HepG2 (cell line): ENCODE measurements around the gene IDS. TPM values are rescaled to one million over a fixed set of nuclear protein-coding genes. Genes with fewer than 3 reads are reported as not detected.
A peak's percentile ranks its signal among the peaks of the same experiment; 100 is the strongest.

Experiments used
- FOXM1 ChIP-seq: sonication (generic); formaldehyde crosslinking; IDR thresholded peaks from 2 replicates; pipeline ENCODE4 v1.5.0; 2020; ENCODE audit warnings: missing genetic modification reagents
- HMG20A ChIP-seq: IDR thresholded peaks from 2 replicates; pipeline ENCODE4 v1.6.1; 2016; ENCODE audit warnings: borderline replicate concordance
- KDM2A ChIP-seq: sonication (generic); formaldehyde crosslinking; IDR thresholded peaks from 2 replicates; pipeline ENCODE4 v1.4.0; 2020; ENCODE audit warnings: low read depth, missing genetic modification reagents, borderline replicate concordance
- SIN3A ChIP-seq: IDR thresholded peaks from 2 replicates; pipeline ENCODE4 v1.6.1; 2011; ENCODE audit warnings: low read depth, mild to moderate bottlenecking, control low read depth, low read length, borderline replicate concordance
- SMAD3 ChIP-seq: sonication (generic); formaldehyde crosslinking; IDR thresholded peaks from 2 replicates; pipeline ENCODE4 v1.4.0; 2020; ENCODE audit warnings: missing genetic modification reagents
- STAG1 ChIP-seq: sonication (generic); formaldehyde crosslinking; IDR thresholded peaks from 2 replicates; pipeline ENCODE4 v1.4.0; 2020; ENCODE audit warnings: missing genetic modification reagents
- TSC22D2 ChIP-seq: sonication (generic); formaldehyde crosslinking; IDR thresholded peaks from 2 replicates; pipeline ENCODE4 v1.5.1; 2020; ENCODE audit warnings: missing genetic modification reagents, mild to moderate bottlenecking, borderline replicate concordance
- ZFYVE20 ChIP-seq: sonication (generic); formaldehyde crosslinking; IDR thresholded peaks from 2 replicates; pipeline ENCODE4 v1.8.0; 2023; ENCODE audit warnings: low read depth, mild to moderate bottlenecking, moderate library complexity, missing genetic modification reagents, borderline replicate concordance
- ZNF17 ChIP-seq: sonication (generic); formaldehyde crosslinking; IDR thresholded peaks from 2 replicates; pipeline ENCODE4 v1.5.0; 2020; ENCODE audit warnings: mild to moderate bottlenecking, missing genetic modification reagents
- ZNF33B ChIP-seq: sonication (generic); formaldehyde crosslinking; IDR thresholded peaks from 2 replicates; pipeline ENCODE4 v1.5.1; 2020; ENCODE audit warnings: mild to moderate bottlenecking, missing genetic modification reagents
- ZNF558 ChIP-seq: sonication (generic); formaldehyde crosslinking; IDR thresholded peaks from 2 replicates; pipeline ENCODE4 v1.9.0; 2022; ENCODE audit warnings: mild to moderate bottlenecking, missing genetic modification reagents, borderline replicate concordance
- ZNF598 ChIP-seq: sonication (generic); formaldehyde crosslinking; IDR thresholded peaks from 2 replicates; pipeline ENCODE4 v1.5.1; 2020; ENCODE audit warnings: mild to moderate bottlenecking, missing genetic modification reagents, borderline replicate concordance
- ZNF660 ChIP-seq: sonication (generic); formaldehyde crosslinking; IDR thresholded peaks from 2 replicates; pipeline ENCODE4 v1.5.1; 2020; ENCODE audit warnings: mild to moderate bottlenecking, low read depth, missing genetic modification reagents, borderline replicate concordance
- ZNF724P ChIP-seq: sonication (generic); formaldehyde crosslinking; IDR thresholded peaks from 2 replicates; pipeline ENCODE4 v1.8.0; 2022; ENCODE audit warnings: missing genetic modification reagents, borderline replicate concordance
- polyA plus RNA-seq, 8 experiments: library from polyadenylated mRNA; depleted of rRNA in 3 of 8; stranded (reverse) in 7 of 8; unstranded in 1 of 8; fragments of >200 nt; fragmentation: Illumina TruSeq in 4 of 8; extraction: Trizol in 4 of 8; gene quantifications; 2 replicates each; pipeline versions ENCODE4 v1.2.1 to v1.2.3, GENCODE V29; 2011 to 2016; ENCODE audit warnings: low read depth in 4 of 8, missing spikeins in 1 of 8, mixed read lengths in 1 of 8; ENCODE audit not compliant: insufficient read depth in 1 of 8
- total RNA-seq, 5 experiments: library from RNA; depleted of rRNA; stranded (reverse); fragments of >200 nt; fragmentation: Illumina TruSeq; extraction: Trizol; gene quantifications; 2 replicates each; pipeline ENCODE4 v1.2.3, GENCODE V29; 2016; ENCODE audit warnings: low read depth in 1 of 5
- TF ChIP-seq, protein P1 (sequence below): fragments of 450-650 bp; IDR thresholded peaks from 2 replicates; pipeline ENCODE4 v1.6.1; 2017; ENCODE audit warnings: mild to moderate bottlenecking
- TF ChIP-seq, protein P2 (sequence below): IDR thresholded peaks from 2 replicates; pipeline ENCODE4 v1.6.1; 2016; ENCODE audit warnings: missing compliant biosample characterization, missing genetic modification reagents, borderline replicate concordance
- TF ChIP-seq, protein P3 (sequence below): sonication (generic); formaldehyde crosslinking; IDR thresholded peaks from 2 replicates; pipeline ENCODE4 v1.4.0; 2020; ENCODE audit warnings: missing genetic modification reagents, borderline replicate concordance
- TF ChIP-seq, protein P4 (sequence below): sonication (generic); formaldehyde crosslinking; IDR thresholded peaks from 2 replicates; pipeline ENCODE4 v1.4.0; 2020; ENCODE audit warnings: missing genetic modification reagents, mild to moderate bottlenecking, borderline replicate concordance
- TF ChIP-seq, protein P5 (sequence below): sonication (generic); formaldehyde crosslinking; IDR thresholded peaks from 2 replicates; pipeline ENCODE4 v1.5.0; 2020; ENCODE audit warnings: missing genetic modification reagents

Gene IDS
- total and polyA plus RNA-seq, 2 of the 13 experiments (the other 11 are each of a cell fraction or from before 2014, with no cell fraction given), result 2.2 to 11.9 TPM

DNA sequence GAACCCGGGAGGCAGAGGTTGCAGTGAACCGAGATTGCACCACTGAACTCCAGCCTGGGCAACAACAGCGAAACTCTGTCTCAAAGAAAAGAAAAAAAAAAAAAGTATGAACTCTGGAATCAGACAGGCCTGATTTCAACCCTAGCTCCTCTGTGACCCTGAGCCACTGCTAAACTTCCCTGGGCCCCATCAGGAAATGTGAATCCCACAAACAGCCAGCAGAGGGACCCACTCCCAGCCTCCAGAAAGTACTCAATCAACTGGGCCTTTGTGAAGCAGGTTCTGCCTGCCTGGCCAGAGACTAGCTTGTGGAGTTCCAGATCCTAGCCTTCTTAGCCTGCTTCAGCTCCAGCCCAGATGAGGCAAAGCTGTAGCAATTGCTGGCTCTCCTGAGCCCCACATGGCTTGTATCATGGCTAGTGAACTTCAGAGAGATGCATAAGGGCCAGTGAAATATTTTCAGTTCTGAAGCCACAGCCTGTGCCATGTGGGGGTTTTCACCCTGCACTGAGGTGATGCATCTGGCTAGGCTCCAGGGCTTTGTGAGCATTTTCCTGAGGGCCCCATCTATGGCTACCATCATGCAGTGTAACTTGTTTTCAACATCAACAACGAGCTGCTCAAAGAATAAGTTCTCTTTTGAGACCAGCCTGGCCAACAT, 7.2 kb upstream of the IDS start (continued):
- TF ChIP-seq, protein P1, sequence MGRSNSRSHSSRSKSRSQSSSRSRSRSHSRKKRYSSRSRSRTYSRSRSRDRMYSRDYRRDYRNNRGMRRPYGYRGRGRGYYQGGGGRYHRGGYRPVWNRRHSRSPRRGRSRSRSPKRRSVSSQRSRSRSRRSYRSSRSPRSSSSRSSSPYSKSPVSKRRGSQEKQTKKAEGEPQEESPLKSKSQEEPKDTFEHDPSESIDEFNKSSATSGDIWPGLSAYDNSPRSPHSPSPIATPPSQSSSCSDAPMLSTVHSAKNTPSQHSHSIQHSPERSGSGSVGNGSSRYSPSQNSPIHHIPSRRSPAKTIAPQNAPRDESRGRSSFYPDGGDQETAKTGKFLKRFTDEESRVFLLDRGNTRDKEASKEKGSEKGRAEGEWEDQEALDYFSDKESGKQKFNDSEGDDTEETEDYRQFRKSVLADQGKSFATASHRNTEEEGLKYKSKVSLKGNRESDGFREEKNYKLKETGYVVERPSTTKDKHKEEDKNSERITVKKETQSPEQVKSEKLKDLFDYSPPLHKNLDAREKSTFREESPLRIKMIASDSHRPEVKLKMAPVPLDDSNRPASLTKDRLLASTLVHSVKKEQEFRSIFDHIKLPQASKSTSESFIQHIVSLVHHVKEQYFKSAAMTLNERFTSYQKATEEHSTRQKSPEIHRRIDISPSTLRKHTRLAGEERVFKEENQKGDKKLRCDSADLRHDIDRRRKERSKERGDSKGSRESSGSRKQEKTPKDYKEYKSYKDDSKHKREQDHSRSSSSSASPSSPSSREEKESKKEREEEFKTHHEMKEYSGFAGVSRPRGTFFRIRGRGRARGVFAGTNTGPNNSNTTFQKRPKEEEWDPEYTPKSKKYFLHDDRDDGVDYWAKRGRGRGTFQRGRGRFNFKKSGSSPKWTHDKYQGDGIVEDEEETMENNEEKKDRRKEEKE, result no peak
- no peak for TF ChIP-seq FOXM1
- TF ChIP-seq ZNF724P (CRISPR knock-in tag), result no peak
- no peak for TF ChIP-seq ZNF558 (CRISPR knock-in tag)
- TF ChIP-seq, protein P2, sequence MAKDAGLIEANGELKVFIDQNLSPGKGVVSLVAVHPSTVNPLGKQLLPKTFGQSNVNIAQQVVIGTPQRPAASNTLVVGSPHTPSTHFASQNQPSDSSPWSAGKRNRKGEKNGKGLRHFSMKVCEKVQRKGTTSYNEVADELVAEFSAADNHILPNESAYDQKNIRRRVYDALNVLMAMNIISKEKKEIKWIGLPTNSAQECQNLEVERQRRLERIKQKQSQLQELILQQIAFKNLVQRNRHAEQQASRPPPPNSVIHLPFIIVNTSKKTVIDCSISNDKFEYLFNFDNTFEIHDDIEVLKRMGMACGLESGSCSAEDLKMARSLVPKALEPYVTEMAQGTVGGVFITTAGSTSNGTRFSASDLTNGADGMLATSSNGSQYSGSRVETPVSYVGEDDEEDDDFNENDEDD, result no peak
- no peak for TF ChIP-seq ZNF660 (CRISPR knock-in tag)
- TF ChIP-seq, protein P3, sequence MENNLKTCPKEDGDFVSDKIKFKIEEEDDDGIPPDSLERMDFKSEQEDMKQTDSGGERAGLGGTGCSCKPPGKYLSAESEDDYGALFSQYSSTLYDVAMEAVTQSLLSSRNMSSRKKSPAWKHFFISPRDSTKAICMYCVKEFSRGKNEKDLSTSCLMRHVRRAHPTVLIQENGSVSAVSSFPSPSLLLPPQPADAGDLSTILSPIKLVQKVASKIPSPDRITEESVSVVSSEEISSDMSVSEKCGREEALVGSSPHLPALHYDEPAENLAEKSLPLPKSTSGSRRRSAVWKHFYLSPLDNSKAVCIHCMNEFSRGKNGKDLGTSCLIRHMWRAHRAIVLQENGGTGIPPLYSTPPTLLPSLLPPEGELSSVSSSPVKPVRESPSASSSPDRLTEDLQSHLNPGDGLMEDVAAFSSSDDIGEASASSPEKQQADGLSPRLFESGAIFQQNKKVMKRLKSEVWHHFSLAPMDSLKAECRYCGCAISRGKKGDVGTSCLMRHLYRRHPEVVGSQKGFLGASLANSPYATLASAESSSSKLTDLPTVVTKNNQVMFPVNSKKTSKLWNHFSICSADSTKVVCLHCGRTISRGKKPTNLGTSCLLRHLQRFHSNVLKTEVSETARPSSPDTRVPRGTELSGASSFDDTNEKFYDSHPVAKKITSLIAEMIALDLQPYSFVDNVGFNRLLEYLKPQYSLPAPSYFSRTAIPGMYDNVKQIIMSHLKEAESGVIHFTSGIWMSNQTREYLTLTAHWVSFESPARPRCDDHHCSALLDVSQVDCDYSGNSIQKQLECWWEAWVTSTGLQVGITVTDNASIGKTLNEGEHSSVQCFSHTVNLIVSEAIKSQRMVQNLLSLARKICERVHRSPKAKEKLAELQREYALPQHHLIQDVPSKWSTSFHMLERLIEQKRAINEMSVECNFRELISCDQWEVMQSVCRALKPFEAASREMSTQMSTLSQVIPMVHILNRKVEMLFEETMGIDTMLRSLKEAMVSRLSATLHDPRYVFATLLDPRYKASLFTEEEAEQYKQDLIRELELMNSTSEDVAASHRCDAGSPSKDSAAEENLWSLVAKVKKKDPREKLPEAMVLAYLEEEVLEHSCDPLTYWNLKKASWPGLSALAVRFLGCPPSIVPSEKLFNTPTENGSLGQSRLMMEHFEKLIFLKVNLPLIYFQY (CRISPR knock-in tag), result no peak
- no peak for TF ChIP-seq ZNF598
- peak; percentile 36 for TF ChIP-seq STAG1 (CRISPR knock-in tag)
- TF ChIP-seq HMG20A, result no peak
- TF ChIP-seq ZFYVE20 (CRISPR knock-in tag), result no peak
- TF ChIP-seq, protein P4, sequence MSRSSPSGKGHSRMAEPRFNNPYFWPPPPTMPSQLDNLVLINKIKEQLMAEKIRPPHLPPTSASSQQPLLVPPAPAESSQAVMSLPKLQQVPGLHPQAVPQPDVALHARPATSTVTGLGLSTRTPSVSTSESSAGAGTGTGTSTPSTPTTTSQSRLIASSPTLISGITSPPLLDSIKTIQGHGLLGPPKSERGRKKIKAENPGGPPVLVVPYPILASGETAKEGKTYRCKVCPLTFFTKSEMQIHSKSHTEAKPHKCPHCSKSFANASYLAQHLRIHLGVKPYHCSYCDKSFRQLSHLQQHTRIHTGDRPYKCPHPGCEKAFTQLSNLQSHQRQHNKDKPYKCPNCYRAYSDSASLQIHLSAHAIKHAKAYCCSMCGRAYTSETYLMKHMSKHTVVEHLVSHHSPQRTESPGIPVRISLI (CRISPR knock-in tag), result peak; percentile 56; the same call in 1 of the 2 replicates
- no peak for TF ChIP-seq KDM2A (CRISPR knock-in tag)
- no peak for TF ChIP-seq SIN3A
- no peak for TF ChIP-seq SMAD3 (CRISPR knock-in tag)
- TF ChIP-seq ZNF33B, result no peak
- TF ChIP-seq TSC22D2, result no peak
- TF ChIP-seq ZNF17, result no peak
- TF ChIP-seq, protein P5, sequence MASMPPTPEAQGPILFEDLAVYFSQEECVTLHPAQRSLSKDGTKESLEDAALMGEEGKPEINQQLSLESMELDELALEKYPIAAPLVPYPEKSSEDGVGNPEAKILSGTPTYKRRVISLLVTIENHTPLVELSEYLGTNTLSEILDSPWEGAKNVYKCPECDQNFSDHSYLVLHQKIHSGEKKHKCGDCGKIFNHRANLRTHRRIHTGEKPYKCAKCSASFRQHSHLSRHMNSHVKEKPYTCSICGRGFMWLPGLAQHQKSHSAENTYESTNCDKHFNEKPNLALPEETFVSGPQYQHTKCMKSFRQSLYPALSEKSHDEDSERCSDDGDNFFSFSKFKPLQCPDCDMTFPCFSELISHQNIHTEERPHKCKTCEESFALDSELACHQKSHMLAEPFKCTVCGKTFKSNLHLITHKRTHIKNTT (CRISPR knock-in tag), result no peak
